Measurements from ENCODE around the gene FEM1C.

GRCh38 chr5:115588640-115589039 is 44.1 kb upstream of the FEM1C start:
- TF ChIP-seq, protein P1, sequence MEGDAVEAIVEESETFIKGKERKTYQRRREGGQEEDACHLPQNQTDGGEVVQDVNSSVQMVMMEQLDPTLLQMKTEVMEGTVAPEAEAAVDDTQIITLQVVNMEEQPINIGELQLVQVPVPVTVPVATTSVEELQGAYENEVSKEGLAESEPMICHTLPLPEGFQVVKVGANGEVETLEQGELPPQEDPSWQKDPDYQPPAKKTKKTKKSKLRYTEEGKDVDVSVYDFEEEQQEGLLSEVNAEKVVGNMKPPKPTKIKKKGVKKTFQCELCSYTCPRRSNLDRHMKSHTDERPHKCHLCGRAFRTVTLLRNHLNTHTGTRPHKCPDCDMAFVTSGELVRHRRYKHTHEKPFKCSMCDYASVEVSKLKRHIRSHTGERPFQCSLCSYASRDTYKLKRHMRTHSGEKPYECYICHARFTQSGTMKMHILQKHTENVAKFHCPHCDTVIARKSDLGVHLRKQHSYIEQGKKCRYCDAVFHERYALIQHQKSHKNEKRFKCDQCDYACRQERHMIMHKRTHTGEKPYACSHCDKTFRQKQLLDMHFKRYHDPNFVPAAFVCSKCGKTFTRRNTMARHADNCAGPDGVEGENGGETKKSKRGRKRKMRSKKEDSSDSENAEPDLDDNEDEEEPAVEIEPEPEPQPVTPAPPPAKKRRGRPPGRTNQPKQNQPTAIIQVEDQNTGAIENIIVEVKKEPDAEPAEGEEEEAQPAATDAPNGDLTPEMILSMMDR (IDR thresholded peaks at IDR 0.05), result no peak
- TF ChIP-seq POLR2AphosphoS5 (IDR thresholded peaks at IDR 0.05) (no peak), POLR2A (IDR thresholded peaks at IDR 0.05) (no peak)

All from gastroesophageal sphincter (tissue), 3 donors.